ENCODE data around the gene TNFRSF12A. TPM values are rescaled to one million over a fixed set of nuclear protein-coding genes. Genes with fewer than 3 reads are reported as not detected.

TNFRSF12A gene
- total and polyA plus RNA-seq, 9 of the 15 experiments (the other 6 are each of a cell fraction or from before 2014, with no cell fraction given), result 0.41 to 61.8 (median 26.5) TPM

GRCh38 chr16:3063625-3064386 is 43.6 kb downstream of the TNFRSF12A start (continued):
- TF ChIP-seq, protein P1, sequence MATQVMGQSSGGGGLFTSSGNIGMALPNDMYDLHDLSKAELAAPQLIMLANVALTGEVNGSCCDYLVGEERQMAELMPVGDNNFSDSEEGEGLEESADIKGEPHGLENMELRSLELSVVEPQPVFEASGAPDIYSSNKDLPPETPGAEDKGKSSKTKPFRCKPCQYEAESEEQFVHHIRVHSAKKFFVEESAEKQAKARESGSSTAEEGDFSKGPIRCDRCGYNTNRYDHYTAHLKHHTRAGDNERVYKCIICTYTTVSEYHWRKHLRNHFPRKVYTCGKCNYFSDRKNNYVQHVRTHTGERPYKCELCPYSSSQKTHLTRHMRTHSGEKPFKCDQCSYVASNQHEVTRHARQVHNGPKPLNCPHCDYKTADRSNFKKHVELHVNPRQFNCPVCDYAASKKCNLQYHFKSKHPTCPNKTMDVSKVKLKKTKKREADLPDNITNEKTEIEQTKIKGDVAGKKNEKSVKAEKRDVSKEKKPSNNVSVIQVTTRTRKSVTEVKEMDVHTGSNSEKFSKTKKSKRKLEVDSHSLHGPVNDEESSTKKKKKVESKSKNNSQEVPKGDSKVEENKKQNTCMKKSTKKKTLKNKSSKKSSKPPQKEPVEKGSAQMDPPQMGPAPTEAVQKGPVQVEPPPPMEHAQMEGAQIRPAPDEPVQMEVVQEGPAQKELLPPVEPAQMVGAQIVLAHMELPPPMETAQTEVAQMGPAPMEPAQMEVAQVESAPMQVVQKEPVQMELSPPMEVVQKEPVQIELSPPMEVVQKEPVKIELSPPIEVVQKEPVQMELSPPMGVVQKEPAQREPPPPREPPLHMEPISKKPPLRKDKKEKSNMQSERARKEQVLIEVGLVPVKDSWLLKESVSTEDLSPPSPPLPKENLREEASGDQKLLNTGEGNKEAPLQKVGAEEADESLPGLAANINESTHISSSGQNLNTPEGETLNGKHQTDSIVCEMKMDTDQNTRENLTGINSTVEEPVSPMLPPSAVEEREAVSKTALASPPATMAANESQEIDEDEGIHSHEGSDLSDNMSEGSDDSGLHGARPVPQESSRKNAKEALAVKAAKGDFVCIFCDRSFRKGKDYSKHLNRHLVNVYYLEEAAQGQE (IDR thresholded peaks at IDR 0.05; ENCODE audit: borderline replicate concordance), result no peak
- TF ChIP-seq, protein P1 (CRISPR knock-in tag; IDR thresholded peaks at IDR 0.05; ENCODE audit: low read depth), result no peak
- no peak for TF ChIP-seq NCOA1 (IDR thresholded peaks at IDR 0.05; ENCODE audit: low read depth)

Data from K562 (cell line).